Gastroesophageal sphincter (tissue), 2 donors: ENCODE results near the gene SRPK2.

Experiments
- EP300 ChIP-seq: sonication (generic); formaldehyde crosslinking; IDR thresholded peaks from one replicate; pipeline ENCODE4 v1.6.1; 2017; ENCODE audit warnings: antibody characterized with exemption, mild to moderate bottlenecking
- POLR2A ChIP-seq, 2 donors: fragments of 450-650 bp; IDR thresholded peaks; one replicate each; pipeline ENCODE4 v1.6.1; 2017; ENCODE audit warnings: antibody characterized with exemption in 2 of 2, mild to moderate bottlenecking in 2 of 2, moderate library complexity in 1 of 2
- POLR2AphosphoS5 ChIP-seq: sonication (generic); formaldehyde crosslinking; IDR thresholded peaks from one replicate; pipeline ENCODE4 v1.6.1; 2017; ENCODE audit warnings: antibody characterized with exemption

DNA sequence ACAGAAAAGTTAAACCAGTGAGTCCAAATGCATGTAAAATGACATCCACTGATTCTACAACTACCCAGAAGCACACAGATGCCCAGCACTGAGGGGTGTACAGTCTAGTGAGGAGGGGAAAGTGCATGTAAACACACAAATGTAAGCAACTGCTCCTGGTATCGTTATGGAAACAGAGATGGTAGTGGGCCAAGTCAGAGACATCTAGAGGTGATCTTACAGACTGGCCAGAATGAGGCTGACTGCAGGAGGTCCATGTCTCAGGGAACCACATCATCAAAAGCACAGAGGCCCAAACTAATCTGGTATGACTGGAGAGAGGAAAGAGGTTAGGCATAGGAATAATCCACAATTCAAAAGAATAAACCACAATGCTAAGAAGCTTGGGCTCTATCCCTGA, 176.5 kb downstream of the SRPK2 start:
- TF ChIP-seq POLR2AphosphoS5 (no peak), POLR2A (IDR thresholded peaks at IDR 0.05) (no peak), EP300 (no peak)
